ENCODE data around the gene HPS6.
A peak's percentile ranks its signal among the peaks of the same experiment; 100 is the strongest.
"Not testable (repeated sequence)": the region's sequence is repeated elsewhere in the genome, so short reads cannot be mapped to it uniquely, and the experiment has no call there.

HPS6 gene

GRCh38 chr10:102064868-102065560, at the start of gene HPS6:
HPS6 (plus strand) TSS chr10:102065349; CDS start chr10:102065475, 126 bp downstream.
- peak; percentile 11 to 85 (median 72) for DNase-seq

DNA sequence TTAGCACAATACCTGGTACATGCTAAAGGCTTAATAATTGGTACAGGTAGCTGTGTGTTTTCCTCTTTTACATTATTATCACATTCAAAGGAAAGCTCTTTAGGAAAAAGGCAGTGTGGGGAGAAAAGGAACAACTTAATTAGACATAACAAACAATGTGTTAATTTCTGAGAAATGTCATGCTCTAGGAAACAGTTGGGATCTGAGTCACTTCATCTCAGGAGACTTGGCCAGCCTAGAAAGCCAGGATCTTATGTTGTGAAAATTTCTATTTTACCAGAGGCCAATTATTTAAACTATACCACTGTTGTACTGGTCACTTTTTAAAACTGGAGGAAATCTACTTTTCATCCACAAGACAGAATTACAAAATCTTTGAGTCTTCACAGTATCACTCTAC, 48.7 kb upstream of the HPS6 start:
- DNase-seq: no peak

DNA sequence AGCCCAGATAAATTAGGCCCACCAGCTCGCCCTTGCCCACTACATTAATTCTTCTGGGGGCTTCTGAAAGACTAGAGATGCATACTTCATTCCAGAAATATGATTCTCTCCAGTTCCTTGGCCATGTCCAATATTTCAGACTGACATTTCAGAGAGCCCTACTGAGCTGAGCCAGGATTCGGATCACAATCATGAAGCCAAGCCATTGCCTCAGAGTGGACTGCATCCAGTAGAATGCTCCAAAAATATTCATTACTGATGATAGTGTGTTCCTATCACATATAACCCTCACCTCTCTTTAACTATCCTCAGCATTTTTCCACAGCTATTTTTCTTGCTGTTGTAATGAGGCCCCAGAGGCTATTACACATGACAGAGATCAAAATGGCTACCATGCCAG, 47.9 kb upstream of the HPS6 start:
- DNase-seq: no peak

GRCh38 chr10:102020938-102021337, 44.2 kb upstream of the HPS6 start:
- DNase-seq: no peak

- peak in 1 of 58 donors; percentile 10 for DNase-seq
Measured at GRCh38 chr10:102024799-102025198, 40.4 kb upstream of the HPS6 start.

DNA sequence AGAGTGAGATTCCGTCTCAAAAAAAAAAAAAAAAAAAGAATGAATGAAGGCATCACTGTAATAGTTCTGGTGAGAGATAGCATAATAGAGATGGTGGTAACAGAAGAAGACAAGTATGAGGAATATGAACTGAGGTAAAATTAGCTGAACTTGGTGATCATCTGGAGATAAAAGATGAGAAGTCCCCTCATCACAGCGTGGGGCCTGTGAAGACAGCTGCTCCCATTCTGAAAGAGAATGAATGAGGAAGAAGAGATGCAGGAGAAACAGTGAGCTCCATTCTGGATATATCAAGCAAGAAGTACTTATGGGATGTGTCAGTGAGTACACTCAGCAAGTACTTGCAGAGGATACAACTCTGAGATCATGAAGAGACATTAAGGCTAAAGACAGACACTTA, 37.9 kb upstream of the HPS6 start:
- no peak for DNase-seq

DNA sequence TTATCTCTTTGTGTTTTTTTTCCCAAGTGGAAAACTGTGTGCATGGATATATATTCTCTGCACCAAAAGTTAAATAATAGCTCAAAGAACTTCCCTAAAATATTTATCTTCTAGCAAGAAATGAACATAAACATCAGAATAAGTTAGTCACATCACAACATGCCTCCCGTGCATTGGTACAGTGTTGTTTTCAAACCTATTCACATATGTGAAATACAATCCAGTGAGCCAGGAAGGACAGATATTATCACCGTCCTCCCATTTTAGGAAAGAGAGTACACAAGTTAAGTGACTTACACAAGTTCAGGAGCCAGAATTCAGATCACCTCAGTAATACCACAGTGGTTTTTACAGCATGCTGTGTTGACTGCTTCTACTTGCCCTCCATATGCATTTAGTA, 31.4 kb upstream of the HPS6 start:
- no peak for DNase-seq

GRCh38 chr10:102035807-102036206, 29.3 kb upstream of the HPS6 start:
- not testable (repeated sequence) for DNase-seq

- DNase-seq: no peak
Measured at GRCh38 chr10:102038410-102038809, 26.7 kb upstream of the HPS6 start.

- no peak for DNase-seq
Measured at GRCh38 chr10:102040305-102041050, 24.7 kb upstream of the HPS6 start.

DNA sequence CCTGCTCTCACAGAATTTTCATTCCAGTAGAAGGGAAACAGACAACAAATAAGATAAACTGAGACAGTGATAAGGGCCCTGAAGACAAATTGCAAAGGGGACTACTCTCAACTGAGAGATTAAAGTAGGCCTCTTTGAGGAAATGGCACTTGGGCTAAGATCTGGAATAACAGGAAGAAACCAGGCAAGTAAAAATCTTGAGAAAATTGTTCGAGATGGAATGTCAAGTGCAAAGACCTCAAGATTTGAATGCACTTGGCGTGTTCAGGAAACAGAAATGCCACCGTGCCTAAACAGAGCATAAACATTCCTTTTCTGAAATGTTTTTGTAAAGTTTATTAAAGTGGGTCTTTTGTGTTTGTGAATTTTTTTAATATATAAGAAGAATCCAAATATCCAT, 19.9 kb upstream of the HPS6 start:
- DNase-seq: no peak

GRCh38 chr10:102046095-102046494, 19.1 kb upstream of the HPS6 start:
- no peak for DNase-seq

- peak in 4 of 58 donors; percentile 37 to 61 (median 49) for DNase-seq
Measured at GRCh38 chr10:102054881-102055646, 10.1 kb upstream of the HPS6 start.

DNA sequence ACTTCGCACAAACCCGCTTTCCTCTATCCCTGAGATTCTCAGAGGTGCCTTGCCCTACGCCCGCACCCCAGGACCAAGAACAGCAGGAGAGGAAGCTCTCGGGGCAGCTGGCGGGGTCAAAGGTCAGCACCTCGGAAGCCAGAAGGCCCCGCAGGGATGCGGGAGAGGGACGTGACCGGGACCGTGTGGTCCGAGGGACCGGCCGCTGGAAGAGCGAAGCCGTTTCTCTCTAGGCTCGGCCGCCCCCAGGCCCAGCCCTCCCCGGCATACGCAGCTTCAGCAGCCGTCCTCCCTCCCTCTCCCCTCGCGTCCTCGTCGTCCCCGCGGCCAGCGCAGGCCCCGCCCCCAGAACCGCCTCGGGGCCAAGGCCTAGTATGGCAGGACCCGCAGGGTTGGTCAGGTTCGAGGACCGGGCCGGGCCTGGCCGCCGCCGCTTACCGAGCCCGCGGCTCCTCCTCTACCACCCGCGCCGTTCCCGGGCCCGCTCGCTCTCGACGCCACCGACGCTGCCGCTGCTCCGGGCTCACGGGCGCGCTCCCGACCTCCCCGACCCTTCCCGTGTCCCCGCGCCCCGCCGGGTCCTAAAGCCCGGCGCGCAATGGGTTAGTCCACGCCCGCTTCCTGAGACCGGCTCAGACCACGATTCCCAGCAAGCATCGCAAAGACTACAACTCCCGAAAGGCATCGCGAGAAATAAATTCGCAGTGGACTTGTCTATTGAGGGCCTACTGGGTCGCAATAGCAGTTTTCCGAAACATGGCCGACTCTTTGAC, 9.3 kb upstream of the HPS6 start, which contains the start of gene ARMH3:
TSS of gene ARMH3 (minus strand) at position 527 of the 773 bp plus-strand sequence. CDS start 16,059 bp downstream, outside the sequence.
- DNase-seq: peak; percentile 56 to 97 (median 93)

DNA sequence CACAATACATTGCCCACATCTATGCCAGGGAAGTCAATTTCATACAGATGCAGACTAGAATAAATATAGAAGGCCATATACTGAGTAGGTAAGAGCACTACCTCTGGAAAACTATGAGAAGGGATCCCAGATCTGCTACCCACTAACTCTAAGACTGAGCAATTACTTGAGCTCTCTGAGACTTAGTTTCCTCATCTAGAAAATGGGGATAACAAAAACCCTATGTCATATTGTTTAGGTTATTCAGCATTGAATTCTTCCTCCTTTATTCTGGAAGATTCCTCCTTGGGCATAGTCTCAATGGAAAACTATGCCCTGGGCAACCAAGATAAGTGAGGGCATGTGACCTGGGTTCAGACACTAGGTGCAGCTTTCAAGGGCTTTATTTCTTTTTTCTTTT, 5.2 kb upstream of the HPS6 start:
- DNase-seq: no peak

GRCh38 chr10:102064503-102064867, 664 bp upstream of the HPS6 start:
- no peak for DNase-seq

- DNase-seq: peak in 9 of 58 donors; percentile 14 to 53 (median 40)
Measured at GRCh38 chr10:102065561-102066398, 631 bp downstream of the HPS6 start.

DNA sequence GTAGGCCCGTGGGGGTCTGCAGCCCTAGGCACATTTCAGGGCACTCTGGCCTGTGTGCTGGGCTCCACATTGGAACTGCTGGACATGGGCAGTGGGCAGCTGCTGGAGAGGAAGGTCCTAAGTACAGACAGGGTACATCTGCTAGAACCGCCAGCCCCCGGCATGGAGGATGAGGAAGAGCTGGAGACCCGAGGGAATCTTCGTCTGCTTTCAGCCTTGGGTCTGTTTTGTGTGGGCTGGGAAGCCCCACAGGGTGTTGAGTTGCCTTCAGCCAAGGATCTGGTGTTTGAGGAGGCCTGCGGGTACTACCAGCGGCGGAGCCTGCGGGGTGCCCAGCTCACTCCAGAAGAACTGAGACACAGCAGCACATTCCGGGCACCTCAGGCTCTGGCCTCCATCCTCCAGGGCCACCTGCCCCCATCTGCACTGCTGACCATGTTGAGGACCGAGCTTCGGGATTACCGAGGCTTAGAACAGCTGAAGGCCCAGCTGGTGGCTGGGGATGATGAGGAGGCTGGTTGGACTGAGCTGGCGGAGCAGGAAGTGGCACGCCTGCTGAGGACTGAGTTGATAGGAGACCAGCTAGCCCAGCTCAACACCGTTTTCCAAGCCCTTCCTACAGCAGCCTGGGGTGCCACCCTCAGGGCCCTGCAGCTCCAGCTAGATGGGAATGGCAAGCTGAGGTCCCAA, 1.4 kb downstream of the HPS6 start:
- no peak for DNase-seq

GRCh38 chr10:102067091-102067916, 2.2 kb downstream of the HPS6 start:
- DNase-seq: no peak

Data from anterior cingulate cortex (tissue), 58 donors.